Common myeloid progenitor, CD34-positive (primary cell): ENCODE measurements around the gene NSUN5.
A peak's percentile ranks its signal among the peaks of the same experiment; 100 is the strongest.

ENCODE experiments used
- CTCF ChIA-PET: fragments of 350-600 bp; sonication (Branson Sonifier 250); formaldehyde crosslinking; loops from one replicate; lab custom pipeline; 2021; ENCODE audit warnings: antibody characterized with exemption; lab: Charles Lee
- POLR2A ChIA-PET: fragments of 350-600 bp; sonication (Branson Sonifier 250); formaldehyde crosslinking; loops from one replicate; lab custom pipeline; 2021; ENCODE audit warnings: antibody characterized with exemption; lab: Charles Lee
- DNase-seq, 3 donors: peaks; one replicate each; pipeline versions ENCODE4 v3.0.0 to v3.0.0-alpha.2; 2013
- H3K27ac ChIP-seq, 2 experiments: 1 replicate in 1 of 2; 2 replicates in 1 of 2; pipeline ENCODE4 v1.7.0; 2013; ENCODE audit warnings: inconsistent platforms in 2 of 2, low read length in 2 of 2, mild to moderate bottlenecking in 2 of 2, low read depth in 1 of 2, moderate library complexity in 1 of 2; ENCODE audit not compliant: severe bottlenecking in 2 of 2, insufficient read depth in 1 of 2, poor library complexity in 1 of 2
- H3K27me3 ChIP-seq, 5 experiments: replicated peaks in 2 of 5; 1 replicate in 3 of 5; 2 replicates in 2 of 5; pipeline versions ENCODE4 v1.6.1 to v1.7.0; 2013; ENCODE audit warnings: low read length in 4 of 5, mild to moderate bottlenecking in 2 of 5, moderate library complexity in 2 of 5, inconsistent platforms in 1 of 5; ENCODE audit not compliant: insufficient read depth in 5 of 5, control insufficient read depth in 4 of 5
- H3K36me3 ChIP-seq, 4 experiments: 1 replicate in 2 of 4; 2 replicates in 2 of 4; pipeline versions ENCODE4 v1.6.1 to v1.7.0; 2013; ENCODE audit warnings: low read length in 3 of 4, control low read depth in 1 of 4, mild to moderate bottlenecking in 1 of 4; ENCODE audit not compliant: control insufficient read depth in 4 of 4, insufficient read depth in 4 of 4
- H3K4me1 ChIP-seq, 4 experiments: 1 replicate in 3 of 4; 2 replicates in 1 of 4; pipeline versions ENCODE4 v1.6.1 to v1.7.1; 2013; ENCODE audit warnings: low read length in 3 of 4, mild to moderate bottlenecking in 3 of 4, control low read depth in 1 of 4, inconsistent platforms in 1 of 4, moderate library complexity in 1 of 4; ENCODE audit not compliant: control insufficient read depth in 4 of 4, insufficient read depth in 4 of 4; ENCODE audit errors: control extremely low read depth in 1 of 4
- H3K4me3 ChIP-seq, 7 experiments: 1 replicate in 4 of 7; 2 replicates in 3 of 7; pipeline versions ENCODE4 v1.5.1 to v1.7.0; 2013; ENCODE audit warnings: mild to moderate bottlenecking in 7 of 7, low read length in 6 of 7, moderate library complexity in 6 of 7, inconsistent platforms in 2 of 7, low read depth in 2 of 7, control low read depth in 1 of 7; ENCODE audit not compliant: insufficient read depth in 4 of 7, control insufficient read depth in 1 of 7; ENCODE audit errors: extremely low read depth in 1 of 7
- H3K9me3 ChIP-seq, 5 experiments: 1 replicate in 4 of 5; 2 replicates in 1 of 5; pipeline versions ENCODE4 v1.6.1 to v1.7.1; 2013; ENCODE audit warnings: low read length in 4 of 5, mild to moderate bottlenecking in 2 of 5, inconsistent platforms in 1 of 5, low read depth in 1 of 5, moderate library complexity in 1 of 5; ENCODE audit not compliant: control insufficient read depth in 4 of 5, insufficient read depth in 2 of 5; ENCODE audit errors: control extremely low read depth in 1 of 5
- WGBS: methylation state at CpG from one replicate; pipeline ENCODE4 v1.1.5; 2013; ENCODE audit not compliant: insufficient coverage; 5-methylcytosine and 5-hydroxymethylcytosine counted together

The NSUN5 gene

GRCh38 chr7:73350306-73351068 is 41.9 kb upstream of the NSUN5 start:
- CTCF ChIA-PET, result interaction anchor here (0.9 kb wide), 1 partner anchor 10 kb away, joined by 4 read pairs; no protein-coding TSS in a partner anchor
- H3K27ac ChIP-seq, result no peak overlapping the region
- H3K36me3 ChIP-seq, result no peaks in the 10 kb centered on the region
- H3K4me1 ChIP-seq, result peaks cover 0 to 7% (median 2%) of the 10 kb centered on the region in 4 experiments
- H3K9me3 ChIP-seq, result peaks cover 0 to 3% (median 0%) of the 10 kb centered on the region in 5 experiments
- no peak overlapping the region for H3K4me3 ChIP-seq
- H3K27me3 ChIP-seq, result no peaks in the 10 kb centered on the region
- WGBS, result 89% methylated on average over 11 of the region's 12 CpGs
- POLR2A ChIA-PET, result no interaction called here
- DNase-seq, result no peak

GRCh38 chr7:73349763-73350162 is 41.1 kb upstream of the NSUN5 start:
- 89% methylated on average over 3 of the region's 6 CpGs for WGBS
- no peak for DNase-seq
- ChIA-PET POLR2A (no interaction called here), CTCF (no interaction called here)
- peaks cover 0 to 3% (median 0%) of the 10 kb centered on the region in 5 experiments for H3K9me3 ChIP-seq
- H3K27me3 ChIP-seq, result no peaks in the 10 kb centered on the region
- H3K36me3 ChIP-seq, result no peaks in the 10 kb centered on the region
- H3K4me3 ChIP-seq, result no peak overlapping the region
- no peak overlapping the region for H3K27ac ChIP-seq
- peaks cover 0 to 14% (median 2%) of the 10 kb centered on the region in 4 experiments for H3K4me1 ChIP-seq

GRCh38 chr7:73345951-73346350 is 37.3 kb upstream of the NSUN5 start:
- no peak overlapping the region for H3K4me3 ChIP-seq
- ChIA-PET POLR2A (no interaction called here), CTCF (interaction anchor here (0.9 kb wide), 1 partner anchor 106 kb away, joined by 5 read pairs; no protein-coding TSS in a partner anchor)
- peak in 1 of 3 donors; percentile 4 for DNase-seq
- peaks cover 0 to 15% (median 2%) of the 10 kb centered on the region in 4 experiments for H3K4me1 ChIP-seq
- 58% methylated on average over 7 of the region's 8 CpGs for WGBS
- no peaks in the 10 kb centered on the region for H3K9me3 ChIP-seq
- no peaks in the 10 kb centered on the region for H3K27me3 ChIP-seq
- H3K36me3 ChIP-seq, result no peaks in the 10 kb centered on the region
- no peak overlapping the region for H3K27ac ChIP-seq

- Histone ChIP-seq H3K4me3 (no peak overlapping the region), H3K27me3 (no peaks in the 10 kb centered on the region), H3K36me3 (no peaks in the 10 kb centered on the region), H3K27ac (no peak overlapping the region), H3K9me3 (no peaks in the 10 kb centered on the region), H3K4me1 (peaks cover 0 to 15% (median 2%) of the 10 kb centered on the region in 4 experiments)
- 24% methylated on average over 4 of the region's 4 CpGs for WGBS
- ChIA-PET CTCF (interaction anchor here (0.9 kb wide), 1 partner anchor 106 kb away, joined by 5 read pairs; no protein-coding TSS in a partner anchor), POLR2A (no interaction called here)
- no peak for DNase-seq
These were observed 36.9 kb upstream of the NSUN5 start for GRCh38 chr7:73345538-73345937.

DNA sequence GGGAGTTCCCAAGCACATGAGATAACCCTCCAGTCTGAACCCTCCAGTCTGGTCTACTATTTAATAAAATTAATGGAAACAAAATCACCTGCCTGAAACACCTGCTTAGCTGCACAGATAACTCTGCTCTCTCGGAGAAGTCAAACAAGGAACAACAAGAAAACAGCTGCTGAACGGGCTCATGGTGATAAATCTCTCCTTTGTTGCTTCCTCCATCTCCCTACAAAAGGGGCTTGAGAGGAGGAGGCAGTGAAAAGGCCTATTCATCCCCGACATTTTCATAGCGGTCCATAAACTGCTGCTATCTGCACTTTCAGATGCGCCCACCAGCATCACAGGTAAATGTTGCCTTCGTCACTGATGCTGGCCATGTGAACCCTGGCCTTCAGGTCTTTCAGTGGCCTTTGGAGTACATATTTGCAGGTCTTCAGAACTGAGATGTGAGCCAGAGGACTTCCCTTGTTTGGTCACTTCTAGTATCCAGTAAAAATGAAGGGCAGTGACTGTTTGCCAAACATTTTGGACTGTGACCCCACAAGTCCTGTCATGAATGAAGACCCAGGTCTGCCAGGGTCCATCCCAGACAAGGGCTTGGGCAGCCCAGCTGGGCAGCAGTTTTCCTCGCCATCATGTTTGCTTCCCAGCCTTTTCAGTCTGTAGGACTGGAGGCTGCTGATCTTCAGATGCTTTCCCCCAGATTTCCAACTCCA is 35.2 kb upstream of the NSUN5 start:
- no peak for DNase-seq
- no peak overlapping the region for H3K4me3 ChIP-seq
- ChIA-PET POLR2A (no interaction called here), CTCF (interaction anchor here (1.2 kb wide), 1 partner anchor 9 kb away, joined by 3 read pairs; no protein-coding TSS in a partner anchor)
- H3K4me1 ChIP-seq, result peaks cover 0 to 15% (median 2%) of the 10 kb centered on the region in 4 experiments
- H3K9me3 ChIP-seq, result no peaks in the 10 kb centered on the region
- H3K36me3 ChIP-seq, result no peaks in the 10 kb centered on the region
- 63% methylated on average over 7 of the region's 7 CpGs for WGBS
- H3K27me3 ChIP-seq, result no peaks in the 10 kb centered on the region
- no peak overlapping the region for H3K27ac ChIP-seq

GRCh38 chr7:73342645-73343044 is 34.0 kb upstream of the NSUN5 start:
- Histone ChIP-seq H3K36me3 (no peaks in the 10 kb centered on the region), H3K27me3 (no peaks in the 10 kb centered on the region), H3K9me3 (no peaks in the 10 kb centered on the region), H3K4me1 (peaks cover 0 to 15% (median 2%) of the 10 kb centered on the region in 4 experiments), H3K4me3 (no peak overlapping the region), H3K27ac (no peak overlapping the region)
- peak in 1 of 3 donors; percentile 7 for DNase-seq
- WGBS, result 81% methylated on average over 8 of the region's 8 CpGs
- POLR2A ChIA-PET, result no interaction called here
- CTCF ChIA-PET, result interaction anchor here (1.1 to 3.3 kb wide), 3 partner anchors 13 to 109 kb away, joined by 3 to 13 read pairs (median 4); no protein-coding TSS in a partner anchor
